ENCODE data around the gene BCAM.

Gene BCAM

GRCh38 chr19:44789943-44790483, 18.9 kb upstream of the BCAM start:
- in situ Hi-C loops (cut with HindIII; ENCODE audit: low sequenced_read_pairs), result no loop called here

GRCh38 chr19:44792281-44792680, 16.6 kb upstream of the BCAM start:
- in situ Hi-C loops (cut with HindIII; ENCODE audit: low sequenced_read_pairs), result no loop called here

GRCh38 chr19:44794610-44795009, 14.3 kb upstream of the BCAM start:
- in situ Hi-C loops (cut with HindIII; ENCODE audit: low sequenced_read_pairs), result loop anchor here (5.0 kb wide), 1 partner anchor 43 kb away; no protein-coding TSS in a partner anchor

GRCh38 chr19:44795398-44795987, 13.4 kb upstream of the BCAM start:
- in situ Hi-C loops (cut with HindIII; ENCODE audit: low sequenced_read_pairs), result loop anchor here (5.0 kb wide), 1 partner anchor 42 kb away; no protein-coding TSS in a partner anchor

- in situ Hi-C loops (cut with HindIII; ENCODE audit: low sequenced_read_pairs), result loop anchor here (5.0 kb wide), 1 partner anchor 41 kb away; no protein-coding TSS in a partner anchor
Measured at GRCh38 chr19:44796701-44797115, 12.2 kb upstream of the BCAM start.

GRCh38 chr19:44799627-44800346, 9.1 kb upstream of the BCAM start:
- in situ Hi-C loops (cut with HindIII; ENCODE audit: low sequenced_read_pairs), result loop anchor here (5.0 to 10.0 kb wide), 3 partner anchors 38 to 155 kb away; partner anchors contain the start of gene CLPTM1

GRCh38 chr19:44800461-44800860, 8.4 kb upstream of the BCAM start:
- in situ Hi-C loops (cut with HindIII; ENCODE audit: low sequenced_read_pairs), result loop anchor here (10.0 kb wide), 2 partner anchors 76 to 154 kb away; partner anchors contain the start of gene CLPTM1

GRCh38 chr19:44803442-44804428, 5.2 kb upstream of the BCAM start:
- in situ Hi-C loops (cut with HindIII; ENCODE audit: low sequenced_read_pairs), result loop anchor here (10.0 kb wide), 2 partner anchors 79 to 151 kb away; partner anchors contain the start of gene CLPTM1

- in situ Hi-C loops (cut with HindIII; ENCODE audit: low sequenced_read_pairs), result loop anchor here (10.0 kb wide), 2 partner anchors 81 to 149 kb away; partner anchors contain the start of gene CLPTM1
Measured at GRCh38 chr19:44806291-44806690, 2.6 kb upstream of the BCAM start.

GRCh38 chr19:44807162-44807561, 1.7 kb upstream of the BCAM start:
- in situ Hi-C loops (cut with HindIII; ENCODE audit: low sequenced_read_pairs), result loop anchor here (10.0 kb wide), 2 partner anchors 82 to 148 kb away; partner anchors contain the start of gene CLPTM1

GRCh38 chr19:44807652-44808462, 1.0 kb upstream of the BCAM start:
- in situ Hi-C loops (cut with HindIII; ENCODE audit: low sequenced_read_pairs), result loop anchor here (10.0 kb wide), 2 partner anchors 83 to 147 kb away; partner anchors contain the start of gene CLPTM1

- in situ Hi-C loops (cut with HindIII; ENCODE audit: low sequenced_read_pairs), result loop anchor here (10.0 kb wide), 2 partner anchors 85 to 145 kb away; partner anchors contain the start of gene CLPTM1
Measured at GRCh38 chr19:44809577-44810233, 802 bp downstream of the BCAM start.

- in situ Hi-C loops (cut with HindIII; ENCODE audit: low sequenced_read_pairs), result no loop called here
Measured at GRCh38 chr19:44810234-44811121, 1.6 kb downstream of the BCAM start.

- in situ Hi-C loops (cut with HindIII; ENCODE audit: low sequenced_read_pairs), result no loop called here
Measured at GRCh38 chr19:44811122-44811419, 2.2 kb downstream of the BCAM start.

GRCh38 chr19:44812142-44812718, 3.3 kb downstream of the BCAM start:
- in situ Hi-C loops (cut with HindIII; ENCODE audit: low sequenced_read_pairs), result no loop called here

- in situ Hi-C loops (cut with HindIII; ENCODE audit: low sequenced_read_pairs), result no loop called here
Measured at GRCh38 chr19:44813070-44813840, 4.4 kb downstream of the BCAM start.

GRCh38 chr19:44813841-44814470, 5.1 kb downstream of the BCAM start:
- in situ Hi-C loops (cut with HindIII; ENCODE audit: low sequenced_read_pairs), result no loop called here
